HG03520 (cell line): ENCODE data around the gene TJP1.
"Not testable (repeated sequence)": the region's sequence is repeated elsewhere in the genome, so short reads cannot be mapped to it uniquely, and the experiment has no call there.

ENCODE experiments used
- ATAC-seq: cut with Tn5 transposase; IDR thresholded peaks from one replicate; pipeline ENCODE4 v1.9.1; 2021; ENCODE audit warnings: mild to moderate bottlenecking, moderate library complexity; ENCODE audit not compliant: unreplicated experiment

The TJP1 gene

DNA sequence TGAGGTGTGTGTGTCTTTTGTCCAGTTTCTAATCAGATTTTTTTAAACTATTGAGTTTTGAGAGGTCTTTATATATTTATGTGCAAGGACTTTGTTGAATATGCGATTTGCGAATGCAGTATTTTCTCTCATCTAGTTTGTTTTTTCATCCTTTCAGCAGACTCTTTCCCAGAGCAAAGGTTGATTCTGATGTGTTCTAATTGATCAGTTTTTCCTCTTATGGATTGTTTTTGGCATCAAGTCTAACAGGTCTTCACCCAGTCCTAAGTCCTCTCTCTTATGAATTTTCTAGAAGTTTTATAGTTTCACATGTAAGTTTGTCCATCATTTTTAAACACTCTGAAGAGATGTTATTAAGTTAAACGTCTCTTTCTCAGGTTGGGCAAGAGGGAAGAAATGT is 17.8 kb upstream of the TJP1 start:
- ATAC-seq, result no peak

DNA sequence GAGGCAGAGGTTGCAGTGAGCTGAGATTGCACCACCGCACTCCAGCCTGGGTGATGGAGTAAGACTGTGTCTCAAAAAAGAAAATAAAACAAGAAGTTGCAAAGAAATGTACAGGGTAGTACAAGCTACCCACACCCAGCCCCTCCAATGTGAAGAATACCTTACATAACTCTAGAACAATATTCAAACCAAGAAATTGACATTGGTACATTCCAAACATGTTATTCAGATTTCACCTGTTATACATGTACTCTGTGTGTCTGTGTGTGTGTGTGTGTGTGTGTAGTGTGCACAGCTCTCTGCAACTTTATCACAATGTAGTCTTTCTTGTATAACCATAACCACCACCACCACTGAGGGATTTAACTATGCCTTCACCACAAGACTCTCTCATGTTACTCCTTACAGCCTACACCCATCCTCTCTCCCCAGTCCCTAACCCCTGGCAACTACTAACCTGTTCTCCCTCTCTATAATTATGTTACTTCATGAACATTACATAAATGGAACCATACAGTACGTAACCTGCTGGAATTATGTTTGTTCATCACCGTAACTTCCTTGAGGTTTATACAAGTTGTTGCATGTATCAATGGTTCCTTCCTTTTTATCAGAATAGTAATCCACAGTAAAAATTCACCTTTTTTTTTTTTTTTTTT is 16.2 kb upstream of the TJP1 start:
- no peak for ATAC-seq

DNA sequence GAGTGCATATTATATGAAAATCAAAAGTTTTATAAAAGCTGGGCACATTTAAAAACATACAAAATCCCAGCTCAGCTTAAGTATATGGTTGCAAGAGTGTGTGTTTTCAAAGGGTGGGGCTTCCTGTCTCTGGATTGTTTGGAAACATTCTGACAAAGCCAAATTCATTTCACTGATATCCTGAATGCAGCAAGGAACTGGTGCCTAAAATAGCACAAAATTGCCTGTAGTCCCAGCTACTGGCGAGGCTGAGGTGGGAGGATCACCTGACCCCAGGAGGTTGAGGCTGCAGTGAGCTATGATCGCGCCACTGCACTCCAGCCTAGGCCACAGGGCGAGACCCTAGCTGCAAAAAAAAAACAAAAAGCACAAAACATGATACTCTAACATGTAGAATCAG is 13.0 kb upstream of the TJP1 start:
- no peak for ATAC-seq

DNA sequence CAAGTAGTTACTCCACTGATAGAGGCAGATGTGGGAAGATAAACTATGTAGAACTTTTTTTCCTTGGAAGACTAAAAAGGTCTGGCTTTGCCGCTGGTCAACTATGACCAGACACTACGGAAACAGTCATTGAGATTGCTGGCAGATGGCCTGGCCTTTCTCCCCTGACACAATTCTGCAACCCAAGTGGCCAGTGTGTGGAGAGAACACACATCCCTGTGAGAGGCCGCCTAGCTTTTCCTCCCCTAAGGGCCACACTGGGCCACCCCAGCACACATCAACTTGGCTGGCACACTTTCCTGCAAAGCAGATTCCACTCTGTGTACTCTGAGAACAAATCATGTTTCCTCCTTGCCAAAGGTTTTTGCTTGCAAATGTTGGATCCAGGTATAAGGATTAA is 10.4 kb upstream of the TJP1 start:
- ATAC-seq, result no peak

DNA sequence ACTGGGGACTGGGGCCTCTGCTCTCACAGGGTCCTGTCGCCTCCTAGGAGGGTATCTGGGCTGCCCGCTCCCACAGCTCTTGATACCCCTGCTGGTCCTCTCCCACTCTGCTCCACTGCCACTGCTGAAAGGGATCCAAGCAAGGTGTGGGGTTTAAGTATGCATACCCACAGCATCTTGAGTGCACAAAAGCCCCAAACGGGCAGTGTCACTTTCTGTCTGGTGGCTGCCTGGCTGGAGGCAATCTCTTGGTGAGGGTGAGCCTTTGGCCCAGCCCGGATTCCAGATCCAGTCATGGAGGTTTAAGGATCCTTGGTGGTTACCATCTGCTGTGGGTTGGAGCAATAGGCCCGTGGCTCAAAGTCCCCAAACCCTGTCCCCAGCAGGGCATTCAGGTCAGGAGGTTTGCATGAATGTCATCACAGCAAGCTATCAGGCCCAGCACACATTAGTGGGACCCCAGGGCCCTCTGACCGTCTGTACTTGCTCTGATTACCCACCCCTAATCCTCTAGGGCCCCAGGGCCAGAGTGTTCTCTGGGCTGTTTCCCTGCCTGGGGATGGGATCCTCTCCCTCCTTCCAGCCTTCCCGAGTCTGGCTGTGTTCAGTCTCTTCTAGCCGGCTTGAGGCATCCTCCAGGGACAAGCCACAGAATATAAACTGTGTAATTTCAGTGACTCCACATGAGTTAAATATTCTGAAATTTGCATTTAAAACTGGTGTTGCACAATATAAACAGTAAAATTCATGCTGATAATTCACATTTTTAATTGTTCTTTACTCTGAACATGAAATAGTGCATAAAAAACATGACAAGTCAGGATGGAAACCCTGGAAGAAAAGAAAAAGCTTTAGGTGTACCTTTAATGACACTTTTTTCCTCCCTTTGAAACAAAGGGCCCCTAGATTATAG is 4.9 kb upstream of the TJP1 start:
- no peak for ATAC-seq

DNA sequence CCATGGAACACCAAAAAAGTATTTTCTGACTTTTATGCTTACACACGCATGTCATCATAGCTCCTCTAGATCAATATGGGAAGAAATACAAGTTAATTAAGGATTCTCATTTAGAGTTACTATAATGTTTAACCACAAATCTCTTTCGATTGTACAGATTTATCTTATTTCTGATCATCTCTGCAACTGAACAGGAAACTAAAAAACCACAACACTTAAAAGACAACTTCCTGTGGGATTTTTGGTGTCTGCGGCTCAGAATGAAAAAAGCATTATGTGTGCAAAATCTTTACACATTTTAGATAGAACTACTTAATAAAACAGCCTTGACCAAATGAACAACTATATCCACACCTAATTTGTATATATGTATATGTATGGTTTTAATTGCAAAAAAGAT is 3.0 kb upstream of the TJP1 start:
- no peak for ATAC-seq

DNA sequence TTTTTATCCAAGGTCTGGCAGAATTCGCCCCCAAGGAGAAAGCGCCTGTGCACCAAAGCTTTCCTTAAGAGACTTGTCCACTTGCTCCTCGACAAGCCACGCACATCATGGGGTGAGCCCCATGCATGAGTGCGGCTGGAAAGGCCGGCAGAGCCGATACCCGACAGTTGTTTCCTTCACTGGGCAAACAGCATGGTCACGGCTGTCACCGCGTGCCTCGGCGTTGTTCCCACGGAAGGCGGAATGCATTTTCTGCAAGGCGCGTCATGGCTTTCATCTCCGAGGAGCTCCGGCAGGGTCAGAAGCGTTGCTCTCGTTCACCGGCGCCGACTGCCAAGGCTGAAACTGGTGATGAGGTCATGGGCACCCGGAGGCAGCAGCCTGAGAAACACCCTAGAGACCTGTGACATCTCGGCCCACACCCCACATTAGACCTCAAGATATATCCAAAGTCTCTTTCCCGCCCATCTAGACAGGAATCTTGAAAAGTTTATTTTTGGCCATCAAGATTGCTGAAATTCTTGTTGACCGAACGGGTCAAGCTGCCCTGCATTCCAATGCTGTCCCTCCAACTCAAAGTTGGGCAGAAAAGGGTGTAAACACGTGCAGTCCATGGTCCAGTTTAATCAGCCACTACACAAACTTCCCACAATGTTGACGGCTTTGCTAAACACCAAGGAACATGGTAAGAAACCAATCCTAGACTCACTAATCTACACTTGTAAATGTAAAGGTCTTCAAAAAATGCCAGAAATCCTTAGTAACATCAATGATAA is 604 bp upstream of the TJP1 start:
- ATAC-seq, result no peak

DNA sequence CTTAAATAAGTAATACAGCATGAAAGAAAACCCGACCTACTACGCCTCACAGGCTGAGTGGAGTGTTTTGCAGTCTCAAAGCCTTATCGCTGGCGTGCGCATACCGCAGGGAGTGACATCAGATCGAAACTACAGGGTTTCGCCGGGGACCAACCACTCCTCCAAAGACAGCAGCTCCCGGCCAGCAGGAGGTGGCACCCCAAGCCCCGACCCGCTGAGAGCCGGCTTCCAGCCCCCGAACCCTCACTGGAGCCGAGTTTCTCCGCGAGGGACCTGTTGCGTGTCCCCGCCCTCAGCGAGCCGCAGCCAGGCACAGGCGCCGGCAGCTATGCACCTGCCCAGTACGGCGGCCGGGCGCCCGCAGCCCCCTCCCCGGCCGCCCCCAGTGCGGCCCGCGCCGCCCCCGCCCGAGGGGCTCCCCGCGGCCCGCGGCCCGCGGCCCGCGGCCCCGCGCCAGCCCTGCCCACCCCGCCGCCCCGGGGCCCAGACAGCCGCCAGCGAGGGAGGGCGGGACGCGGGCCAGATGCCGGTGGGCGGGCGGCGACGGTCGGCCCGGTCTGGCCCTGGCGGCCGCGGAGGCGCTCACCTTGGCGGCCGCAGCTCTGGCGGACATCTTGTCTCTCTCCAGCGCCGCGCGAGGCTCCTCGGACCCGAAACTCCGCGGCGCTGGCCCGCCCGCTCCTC is 710 bp downstream of the TJP1 start:
- no peak for ATAC-seq

DNA sequence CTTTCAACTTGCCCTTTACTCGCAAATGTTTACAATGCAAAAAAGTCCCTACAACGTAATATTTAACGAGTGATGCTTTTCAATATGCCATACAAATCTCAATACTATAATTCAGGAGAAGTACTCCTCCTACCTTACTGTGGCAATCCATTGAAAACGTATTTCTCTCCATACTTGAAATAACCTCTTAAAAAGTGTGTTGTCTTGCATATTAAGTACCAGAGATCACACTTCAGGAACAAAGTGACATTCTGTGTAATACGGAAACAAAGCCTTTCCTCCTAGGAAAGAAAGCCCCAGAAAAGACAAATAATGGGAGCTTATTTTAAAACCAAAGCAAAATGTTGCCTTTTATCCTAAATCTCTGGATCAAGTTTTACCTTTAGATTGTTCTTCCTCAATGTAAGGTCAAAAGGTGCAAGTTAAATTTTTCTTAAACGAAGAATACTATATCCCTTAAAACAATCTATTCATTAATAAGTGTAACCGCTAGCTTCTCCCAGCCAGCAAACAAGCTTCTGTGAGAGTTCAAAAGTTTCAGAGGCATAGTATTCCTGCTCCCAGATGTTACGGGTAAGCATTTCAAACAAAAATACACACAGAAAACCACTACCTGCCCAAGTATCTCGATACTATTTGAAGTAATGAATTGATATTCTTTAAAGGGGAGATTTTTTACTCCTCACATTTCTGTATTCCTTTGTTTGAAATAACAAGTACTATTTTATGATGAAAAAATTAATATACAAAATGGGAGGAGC is 1.7 kb downstream of the TJP1 start:
- no peak for ATAC-seq

DNA sequence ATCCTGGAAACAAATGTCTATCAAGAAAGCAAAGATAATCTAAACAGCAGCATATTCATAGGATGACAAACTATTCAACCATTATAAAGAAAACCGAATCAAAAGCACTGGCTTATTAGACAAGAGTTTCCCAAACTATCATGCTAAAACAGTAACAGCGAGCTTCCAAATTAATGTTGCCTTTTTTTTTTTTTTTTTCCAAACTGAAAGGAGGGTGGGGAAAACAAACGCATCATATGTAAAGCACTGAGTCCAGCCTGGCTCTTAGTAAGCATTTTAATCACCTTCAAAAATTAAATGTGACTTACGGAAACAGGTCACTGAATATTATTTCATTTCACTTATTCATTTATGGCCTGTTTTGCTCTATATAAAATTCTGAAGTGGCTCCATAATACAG is 2.3 kb downstream of the TJP1 start:
- ATAC-seq, result no peak

DNA sequence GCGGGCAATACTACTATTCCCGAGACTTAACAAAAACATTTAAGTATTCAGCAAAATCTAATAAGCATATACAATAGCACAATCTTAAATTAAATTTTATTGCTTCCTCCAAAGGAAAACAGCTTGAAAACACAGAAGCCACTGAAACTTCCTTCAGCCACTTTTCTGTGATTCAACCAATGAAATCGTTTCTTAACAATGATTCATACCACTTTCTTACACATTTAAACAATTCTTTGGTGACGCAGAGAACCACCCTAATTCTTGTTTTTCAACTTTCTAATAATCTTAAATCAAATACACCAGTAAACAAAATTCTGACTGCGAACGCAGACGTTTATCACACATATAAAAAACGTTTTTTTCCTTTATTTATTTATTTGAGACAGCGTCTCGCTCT is 4.1 kb downstream of the TJP1 start:
- no peak for ATAC-seq

DNA sequence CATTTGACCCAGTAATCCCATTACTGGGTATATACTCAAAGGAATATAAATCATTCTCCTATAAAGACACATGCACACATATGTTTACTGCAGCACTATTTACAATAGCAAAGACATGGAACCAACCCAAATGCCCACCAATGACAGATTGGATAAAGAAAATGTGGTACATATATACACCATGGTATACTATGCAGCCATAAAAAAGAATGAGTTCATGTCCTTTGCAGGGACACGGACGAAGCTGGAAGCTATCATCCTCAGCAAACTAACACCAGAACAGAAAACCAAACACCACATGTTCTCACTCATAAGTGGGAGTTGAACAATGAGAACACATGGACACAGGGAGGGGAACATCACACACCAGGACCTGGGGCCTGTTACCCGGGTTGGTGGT is 4.8 kb downstream of the TJP1 start:
- not testable (repeated sequence) for ATAC-seq

DNA sequence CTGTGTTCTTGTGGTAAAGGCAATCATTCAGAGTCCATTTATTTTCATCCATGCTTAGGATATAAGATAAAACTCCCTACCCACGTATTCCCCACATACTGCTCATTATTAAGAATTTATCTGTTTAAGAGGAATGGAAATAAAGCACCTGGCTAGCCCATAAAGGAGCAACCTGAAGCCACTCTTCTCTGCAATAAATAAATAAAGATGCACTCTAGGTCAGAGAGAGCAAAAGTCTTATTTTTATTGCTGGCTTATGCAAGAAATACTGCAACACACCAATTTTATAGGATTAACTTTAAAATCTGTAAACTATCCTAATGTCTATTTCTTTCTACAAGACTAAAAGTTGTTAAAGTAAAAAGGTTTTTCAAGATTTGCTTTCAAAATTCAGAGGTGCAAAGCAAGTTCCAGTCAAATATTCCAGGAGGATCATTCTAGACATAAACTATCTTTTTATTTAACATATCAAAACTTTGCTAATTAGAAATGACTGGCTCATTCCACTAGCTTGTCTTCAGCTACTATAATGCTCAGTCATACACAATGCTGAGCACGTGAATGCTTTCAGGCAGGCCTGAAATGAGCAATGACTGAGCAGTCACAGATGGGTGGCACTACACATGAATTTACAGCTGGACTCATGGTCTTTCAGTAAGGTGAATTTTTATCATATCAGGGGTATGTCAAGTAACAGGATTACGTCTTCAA is 7.1 kb downstream of the TJP1 start:
- ATAC-seq, result no peak

DNA sequence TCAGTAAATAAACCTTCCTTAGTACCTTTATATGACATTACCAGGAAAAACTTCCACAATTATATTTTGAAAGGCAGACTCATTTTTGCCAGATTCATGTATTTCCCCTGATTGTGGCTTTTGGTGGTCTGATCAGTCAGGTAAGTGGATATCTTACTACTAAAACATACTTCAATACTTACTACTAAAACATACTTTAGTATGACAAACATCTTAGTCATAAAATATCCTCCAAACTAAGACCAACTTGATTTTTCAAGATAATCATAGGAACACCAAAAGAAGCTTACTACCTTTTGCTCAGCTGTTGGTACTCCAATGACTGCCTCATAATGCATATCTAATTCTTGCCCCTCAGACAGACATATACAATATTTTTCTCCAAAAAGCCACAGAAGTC is 9.3 kb downstream of the TJP1 start:
- no peak for ATAC-seq

DNA sequence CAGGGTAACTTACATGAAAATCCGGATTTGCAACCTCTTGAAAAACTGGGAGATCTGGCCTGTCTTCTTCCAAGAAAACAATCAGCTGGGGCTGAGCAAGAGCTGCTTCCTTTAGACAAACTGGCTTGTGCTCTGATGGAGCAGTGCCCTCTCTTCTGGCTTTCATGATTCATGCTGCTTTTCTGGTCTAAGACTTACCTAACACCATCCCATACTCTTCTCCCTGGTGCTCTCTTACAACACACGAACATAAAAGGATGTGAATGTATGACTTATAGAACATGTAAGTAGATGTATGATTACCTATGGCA is 9.9 kb downstream of the TJP1 start:
- ATAC-seq, result no peak

DNA sequence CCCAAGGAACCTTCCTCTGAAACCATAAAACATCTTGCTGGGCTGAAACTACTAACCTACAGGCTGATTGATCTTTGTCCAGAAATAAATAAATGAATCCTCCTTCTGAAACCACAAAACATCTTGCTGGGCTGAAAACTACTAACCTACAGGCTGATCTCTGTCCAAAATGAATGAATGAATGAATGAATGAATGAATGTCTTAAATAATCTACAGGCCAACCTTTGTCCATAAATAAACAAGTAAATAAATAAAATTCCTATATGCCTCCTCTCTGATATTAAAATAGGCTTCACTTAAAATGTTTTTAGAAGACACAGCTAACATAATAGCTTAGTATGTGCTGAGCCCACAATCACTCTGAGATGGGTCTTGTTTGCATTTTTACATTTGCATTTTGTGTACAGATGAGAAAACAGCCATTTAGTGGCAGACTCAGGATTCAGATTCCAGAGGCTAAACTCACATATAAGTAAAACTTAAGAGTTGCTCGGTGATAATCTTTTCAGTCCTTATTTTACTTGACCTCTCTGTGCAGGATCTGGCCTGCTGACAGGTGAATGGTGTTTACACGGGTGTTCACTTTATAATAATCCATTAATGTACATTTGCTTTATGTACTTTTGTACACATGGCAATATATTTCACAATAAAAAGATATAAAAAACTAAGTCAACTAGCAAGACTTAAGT is 10.4 kb downstream of the TJP1 start:
- no peak for ATAC-seq

DNA sequence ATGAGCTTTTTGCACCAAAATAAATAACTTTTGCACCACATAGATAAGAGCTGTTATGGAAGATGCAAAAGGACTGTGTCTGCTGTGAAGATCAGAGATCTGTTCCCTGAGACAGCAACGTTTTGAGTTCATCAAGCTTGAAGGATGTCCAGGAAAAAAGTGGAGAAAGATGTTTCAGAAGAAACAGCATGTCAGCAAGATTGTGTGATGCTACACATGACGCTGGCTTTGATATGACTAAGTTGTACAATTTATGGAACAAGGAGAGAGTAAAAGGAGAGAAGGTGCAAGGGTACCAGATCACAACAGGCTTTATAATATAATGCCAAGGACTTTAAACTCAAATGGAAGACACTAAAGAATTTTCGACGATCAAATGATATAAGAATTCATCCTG is 16.6 kb downstream of the TJP1 start:
- no peak for ATAC-seq

DNA sequence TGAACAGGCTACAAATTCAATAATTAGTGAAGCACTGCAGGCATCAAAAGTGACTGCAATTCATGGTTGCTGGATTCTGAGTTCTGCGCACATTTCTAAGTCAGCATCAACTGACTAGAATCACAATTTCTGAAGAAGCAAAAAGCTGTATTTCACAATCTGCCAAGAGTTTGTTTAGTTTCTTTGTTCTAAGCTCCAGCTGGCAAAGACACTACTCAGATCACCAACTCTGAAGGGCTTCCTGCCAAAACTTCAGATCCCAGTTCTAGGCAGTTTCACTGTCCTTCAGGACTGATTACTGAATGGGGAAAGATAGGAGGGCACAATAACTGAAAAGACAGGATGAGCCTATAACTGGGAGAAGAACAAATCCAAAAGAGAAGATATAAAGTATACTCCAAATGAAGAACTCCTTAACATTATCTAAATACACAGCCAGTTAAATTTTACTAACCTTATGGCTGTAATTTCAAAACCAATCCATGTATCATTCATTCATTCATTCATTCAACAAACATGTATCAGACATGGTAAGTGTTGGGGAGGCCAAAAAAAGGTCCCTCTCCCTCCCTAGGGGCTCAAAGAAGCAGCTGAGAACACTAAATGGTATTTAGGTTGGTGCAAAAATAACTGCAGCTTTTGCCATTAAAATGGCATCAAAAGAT is 17.1 kb downstream of the TJP1 start:
- no peak for ATAC-seq

DNA sequence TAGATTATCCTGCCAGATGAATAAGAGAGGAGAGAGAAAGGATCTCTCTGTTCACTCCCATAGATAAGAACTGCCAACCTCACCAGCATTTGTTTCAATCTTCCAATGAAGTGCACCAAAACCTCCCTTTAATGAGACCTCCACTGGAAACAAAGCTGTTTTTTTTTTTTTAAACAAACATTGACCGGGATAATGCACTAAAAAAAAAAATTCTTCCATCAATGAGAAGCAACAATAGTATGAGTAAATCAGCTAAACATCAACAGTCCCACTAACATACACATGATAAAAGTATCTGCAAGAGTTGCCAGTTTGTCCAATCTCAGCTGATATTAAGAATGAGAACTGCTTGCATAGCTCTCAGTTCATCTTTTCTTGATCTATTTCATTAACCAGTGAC is 19.9 kb downstream of the TJP1 start:
- no peak for ATAC-seq
